IPS-20b (cell line): ENCODE measurements around the gene B4GALT5.

Experiments used
- H3K27ac ChIP-seq: one replicate; pipeline ENCODE4 v1.5.1; 2013; ENCODE audit warnings: low read length
- H3K27me3 ChIP-seq: 2 replicates; pipeline ENCODE4 v1.6.1; 2013; ENCODE audit warnings: mild to moderate bottlenecking, low read length, inconsistent platforms; ENCODE audit not compliant: insufficient read depth
- H3K36me3 ChIP-seq: 2 replicates; pipeline ENCODE4 v1.6.1; 2013; ENCODE audit warnings: low read depth, mild to moderate bottlenecking, inconsistent platforms, low read length, moderate library complexity; ENCODE audit not compliant: insufficient read depth
- H3K4me1 ChIP-seq: 2 replicates; pipeline ENCODE4 v1.6.1; 2013; ENCODE audit warnings: mild to moderate bottlenecking, control low read depth, inconsistent platforms, low read length, moderate library complexity; ENCODE audit not compliant: insufficient read depth
- H3K4me3 ChIP-seq: 2 replicates; pipeline ENCODE4 v1.5.1; 2013; ENCODE audit warnings: mild to moderate bottlenecking, low read length, inconsistent platforms
- H3K9ac ChIP-seq: 2 replicates; pipeline ENCODE4 v1.6.1; 2013; ENCODE audit warnings: low read depth, mild to moderate bottlenecking, inconsistent platforms, low read length, moderate library complexity
- H3K9me3 ChIP-seq: 2 replicates; pipeline ENCODE4 v1.6.1; 2013; ENCODE audit warnings: mild to moderate bottlenecking, low read depth, low read length, inconsistent platforms; ENCODE audit not compliant: insufficient read depth

B4GALT5 gene

GRCh38 chr20:49603209-49603627 lies 110.5 kb downstream of the B4GALT5 start:
- Histone ChIP-seq H3K4me3 (no peak overlapping the region), H3K9ac (no peak overlapping the region), H3K9me3 (no peaks in the 10 kb centered on the region), H3K36me3 (no peaks in the 10 kb centered on the region), H3K27ac (no peak overlapping the region), H3K4me1 (no peaks in the 10 kb centered on the region), H3K27me3 (no peaks in the 10 kb centered on the region; the same call in 1 of the 2 replicates)

- no peaks in the 10 kb centered on the region for H3K36me3 ChIP-seq
- no peaks in the 10 kb centered on the region for H3K9me3 ChIP-seq
- H3K9ac ChIP-seq: no peak overlapping the region
- H3K4me1 ChIP-seq: no peaks in the 10 kb centered on the region
- H3K4me3 ChIP-seq: no peak overlapping the region
- no peaks in the 10 kb centered on the region for H3K27me3 ChIP-seq
- no peak overlapping the region for H3K27ac ChIP-seq
These were observed 111.1 kb downstream of the B4GALT5 start for GRCh38 chr20:49602345-49603208.

DNA sequence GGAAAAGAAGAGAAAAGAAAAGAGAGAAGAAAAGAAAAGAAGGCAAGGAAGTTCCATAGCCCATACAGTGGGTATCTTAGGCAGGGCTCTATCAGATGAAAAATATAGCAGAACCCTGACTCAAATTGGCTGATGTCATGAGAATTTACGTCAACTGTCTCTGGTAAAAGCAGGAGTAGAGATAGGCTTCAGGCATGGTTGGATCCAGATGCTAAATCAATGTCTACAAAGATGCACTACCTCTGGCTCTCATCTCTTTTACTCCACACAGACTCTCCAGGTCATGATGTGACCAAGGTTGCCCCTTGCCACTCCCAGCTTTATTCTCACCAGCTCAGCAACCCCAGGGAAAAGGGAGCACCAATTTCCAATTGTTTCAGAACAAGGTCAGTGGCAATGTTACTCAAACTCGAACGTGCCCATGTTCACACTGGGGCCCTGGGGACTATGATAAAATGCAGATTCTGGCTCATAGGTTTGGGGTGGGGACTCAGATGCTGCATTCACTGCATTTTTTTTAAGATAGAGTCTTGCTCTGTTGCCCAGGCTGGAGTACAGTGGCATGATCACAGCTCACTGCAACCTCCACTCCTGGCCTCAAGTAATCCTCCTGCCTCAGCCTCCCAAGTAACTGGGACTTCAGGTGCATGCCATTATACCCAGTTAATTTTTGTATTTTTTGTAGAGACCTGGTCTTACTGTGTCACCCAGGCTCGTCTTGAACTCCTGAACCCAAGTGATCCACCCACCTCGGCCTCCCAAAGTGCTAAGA lies 112.3 kb downstream of the B4GALT5 start:
- no peak overlapping the region for H3K27ac ChIP-seq
- H3K4me1 ChIP-seq: no peaks in the 10 kb centered on the region
- no peaks in the 10 kb centered on the region for H3K27me3 ChIP-seq
- H3K9ac ChIP-seq: no peak overlapping the region
- no peaks in the 10 kb centered on the region for H3K36me3 ChIP-seq
- no peaks in the 10 kb centered on the region for H3K9me3 ChIP-seq
- no peak overlapping the region for H3K4me3 ChIP-seq

GRCh38 chr20:49599746-49600113 lies 113.9 kb downstream of the B4GALT5 start:
- no peaks in the 10 kb centered on the region for H3K36me3 ChIP-seq
- no peaks in the 10 kb centered on the region for H3K4me1 ChIP-seq
- no peaks in the 10 kb centered on the region for H3K27me3 ChIP-seq
- H3K9me3 ChIP-seq: no peaks in the 10 kb centered on the region
- no peak overlapping the region for H3K27ac ChIP-seq
- H3K4me3 ChIP-seq: no peak overlapping the region
- H3K9ac ChIP-seq: no peak overlapping the region

GRCh38 chr20:49597825-49598395 lies 115.8 kb downstream of the B4GALT5 start:
- Histone ChIP-seq H3K27me3 (no peaks in the 10 kb centered on the region), H3K4me1 (no peaks in the 10 kb centered on the region), H3K4me3 (no peak overlapping the region), H3K27ac (no peak overlapping the region), H3K9me3 (no peaks in the 10 kb centered on the region), H3K36me3 (no peaks in the 10 kb centered on the region), H3K9ac (no peak overlapping the region)

DNA sequence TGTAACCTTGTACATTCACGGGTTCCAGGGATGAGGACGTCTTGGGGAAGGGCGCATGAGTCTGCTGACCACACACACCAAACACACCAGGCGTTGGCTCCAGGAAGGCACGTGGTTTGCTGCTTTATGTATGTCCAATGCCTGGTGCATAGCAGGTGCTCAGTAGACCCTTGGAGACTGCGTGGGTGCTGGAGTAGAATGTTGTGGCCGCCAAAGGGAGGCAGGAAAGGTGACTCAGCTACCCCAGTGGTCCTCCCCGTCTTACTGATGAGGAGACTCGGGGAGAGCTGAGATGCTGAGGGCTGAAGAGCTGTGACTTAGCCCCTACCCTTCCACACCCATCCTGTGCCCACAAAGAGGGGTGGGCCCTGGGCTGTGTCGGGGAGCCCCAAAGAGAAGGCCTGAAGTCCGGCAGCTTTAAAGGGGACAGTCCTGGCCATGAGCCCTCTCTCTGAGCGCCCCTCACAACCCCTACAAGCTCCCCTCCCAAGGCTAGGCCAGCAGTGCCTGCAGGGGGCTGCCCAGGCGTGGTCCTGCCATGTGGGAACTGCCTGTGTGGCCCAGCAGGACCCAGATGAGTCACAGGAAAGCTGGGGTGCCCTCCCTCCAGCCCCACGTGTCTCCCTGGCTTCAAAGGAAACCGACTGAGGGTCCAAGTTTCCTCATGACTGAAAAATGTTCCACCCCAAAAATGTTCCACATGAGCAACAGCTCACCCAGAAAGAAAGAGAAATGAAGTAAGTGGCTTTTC lies 117.7 kb downstream of the B4GALT5 start:
- Histone ChIP-seq H3K36me3 (no peaks in the 10 kb centered on the region), H3K4me1 (no peaks in the 10 kb centered on the region), H3K9ac (no peak overlapping the region), H3K27me3 (no peaks in the 10 kb centered on the region), H3K27ac (no peak overlapping the region), H3K9me3 (no peaks in the 10 kb centered on the region), H3K4me3 (no peak overlapping the region)

DNA sequence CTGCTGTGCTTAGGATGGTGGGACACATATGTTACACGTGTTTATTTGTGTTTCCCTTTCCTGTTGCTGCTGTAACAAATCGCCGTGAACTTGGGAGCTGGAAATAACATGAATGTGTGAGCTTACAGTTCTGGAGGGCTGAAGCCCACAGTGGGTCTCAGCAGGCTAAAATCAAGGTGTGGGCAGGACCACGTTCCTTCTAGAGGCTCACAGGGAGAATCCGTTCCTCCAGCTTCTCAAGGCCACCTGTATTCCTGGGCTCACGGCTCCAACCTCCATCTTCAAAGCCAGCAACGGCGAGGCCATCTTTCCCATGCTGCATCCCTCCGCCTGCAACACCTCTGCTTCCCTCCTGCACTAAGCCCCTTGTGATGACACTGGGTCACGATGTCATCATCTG lies 118.3 kb downstream of the B4GALT5 start:
- no peaks in the 10 kb centered on the region for H3K9me3 ChIP-seq
- H3K4me1 ChIP-seq: no peaks in the 10 kb centered on the region
- H3K4me3 ChIP-seq: no peak overlapping the region
- no peaks in the 10 kb centered on the region for H3K27me3 ChIP-seq
- no peak overlapping the region for H3K27ac ChIP-seq
- H3K36me3 ChIP-seq: no peaks in the 10 kb centered on the region
- no peak overlapping the region for H3K9ac ChIP-seq

- Histone ChIP-seq H3K4me1 (no peaks in the 10 kb centered on the region), H3K9me3 (no peaks in the 10 kb centered on the region), H3K9ac (no peak overlapping the region), H3K36me3 (no peaks in the 10 kb centered on the region), H3K27me3 (no peaks in the 10 kb centered on the region), H3K27ac (no peak overlapping the region), H3K4me3 (no peak overlapping the region)
These were observed 118.8 kb downstream of the B4GALT5 start for GRCh38 chr20:49594931-49595315.

DNA sequence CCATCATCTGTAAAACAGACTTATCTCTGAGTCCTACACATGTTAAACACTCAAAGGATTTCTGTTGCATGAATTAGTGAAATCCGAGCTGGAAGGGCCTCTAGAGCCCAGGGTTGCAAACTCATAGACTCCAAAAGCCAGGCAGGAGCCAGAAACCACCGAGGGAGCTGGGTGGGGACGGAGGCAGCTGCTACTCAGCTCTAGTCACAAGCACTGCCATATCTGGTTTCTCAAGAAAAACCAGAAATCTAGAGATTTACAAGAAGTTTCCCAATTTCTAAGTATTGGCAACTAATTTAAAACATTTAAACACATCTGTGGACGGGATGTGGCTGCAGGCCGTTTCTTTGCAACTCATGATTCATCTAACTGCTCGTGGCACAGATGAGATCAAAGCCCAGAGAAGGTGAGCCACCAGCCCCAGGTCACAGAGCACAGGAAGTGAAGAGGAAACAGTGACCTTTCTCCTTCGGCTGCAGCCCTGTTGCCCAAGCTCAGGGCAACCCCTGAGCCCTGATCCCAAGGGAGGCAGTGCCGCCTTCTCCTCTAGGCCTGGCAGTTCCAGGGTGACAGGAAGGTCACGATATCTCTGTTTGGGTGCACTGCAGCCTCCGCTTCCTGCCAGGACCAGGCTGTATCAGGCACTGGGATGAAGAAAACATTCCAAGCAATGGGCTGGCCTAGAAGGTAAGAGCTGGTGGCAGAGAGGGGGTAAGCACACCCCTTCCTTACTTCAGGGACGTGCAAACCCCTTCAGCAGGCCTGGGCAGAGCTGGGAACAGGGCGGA lies 119.3 kb downstream of the B4GALT5 start:
- H3K27me3 ChIP-seq: no peaks in the 10 kb centered on the region
- no peak overlapping the region for H3K4me3 ChIP-seq
- H3K36me3 ChIP-seq: no peaks in the 10 kb centered on the region
- no peaks in the 10 kb centered on the region for H3K9me3 ChIP-seq
- no peak overlapping the region for H3K27ac ChIP-seq
- H3K9ac ChIP-seq: no peak overlapping the region
- no peaks in the 10 kb centered on the region for H3K4me1 ChIP-seq

DNA sequence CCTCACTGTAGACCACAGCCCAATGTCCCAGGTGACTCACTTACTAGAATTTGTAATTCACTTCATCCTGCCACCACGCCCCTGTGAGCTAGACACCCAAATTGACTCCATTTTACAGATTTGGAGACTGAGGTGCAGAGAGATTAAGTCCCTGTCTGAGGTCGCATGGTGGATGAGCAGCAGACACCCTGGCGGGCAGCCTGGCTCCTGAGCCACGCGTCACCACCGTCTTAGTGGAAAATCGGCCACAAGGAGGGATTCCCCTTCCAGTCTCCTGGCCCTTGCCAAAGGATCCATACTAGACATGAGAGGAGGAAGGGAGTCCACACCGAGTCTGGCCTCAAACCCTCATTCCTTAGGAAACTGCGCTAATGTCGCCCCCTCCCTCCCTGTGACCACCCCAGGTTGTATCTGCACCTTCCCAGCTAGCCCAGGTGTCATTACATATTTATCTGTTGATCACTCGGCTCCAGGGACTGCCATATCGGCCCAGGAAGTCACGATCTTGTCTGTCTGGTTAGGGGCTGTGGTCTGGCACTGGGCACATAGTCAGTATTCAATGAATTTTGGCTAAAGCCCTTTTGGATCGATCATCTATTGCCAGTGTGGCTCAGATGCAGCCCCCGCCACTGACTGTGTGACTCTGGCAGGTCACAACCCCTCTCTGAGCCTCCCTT lies 120.1 kb downstream of the B4GALT5 start:
- Histone ChIP-seq H3K36me3 (no peaks in the 10 kb centered on the region), H3K27ac (no peak overlapping the region), H3K9ac (no peak overlapping the region), H3K4me1 (no peaks in the 10 kb centered on the region), H3K27me3 (no peaks in the 10 kb centered on the region), H3K9me3 (no peaks in the 10 kb centered on the region), H3K4me3 (no peak overlapping the region)
